SK-N-MC (cell line): ENCODE measurements around the gene FEM1A.

Source experiments
- EZH2 ChIP-seq: fragments of 200-600 bp; sonication (generic); IDR thresholded peaks from one replicate; pipeline ENCODE4 v1.6.1; 2017; ENCODE audit warnings: antibody characterized with exemption
- POLR2AphosphoS5 ChIP-seq: IDR thresholded peaks from 2 replicates; pipeline ENCODE4 v1.6.1; 2012; ENCODE audit warnings: mild to moderate bottlenecking, low read depth, low read length, borderline replicate concordance

- TF ChIP-seq POLR2AphosphoS5 (no peak), EZH2 (no peak)
Measured at GRCh38 chr19:4817467-4818277, 26.1 kb downstream of the FEM1A start.
